ENCODE measurements around the gene THADA.
"Not testable (repeated sequence)": the region's sequence is repeated elsewhere in the genome, so short reads cannot be mapped to it uniquely, and the experiment has no call there.

Gene THADA

GRCh38 chr2:43595603-43596412 lies at the start of gene THADA:
Gene THADA, minus strand, starts transcription at chr2:43596038. Its CDS starts 3,646 bp downstream, at chr2:43592392.
- peak; percentile 94 to 96 for DNase-seq (ENCODE audit: low read depth in 2 of 2, low spot score in 1 of 2)

- DNase-seq (ENCODE audit: low read depth in 2 of 2, low spot score in 1 of 2) = no peak
Measured at GRCh38 chr2:43643680-43644079, 47.8 kb upstream of the THADA start.

GRCh38 chr2:43642363-43642762 lies 46.5 kb upstream of the THADA start:
- no peak for DNase-seq (ENCODE audit: low read depth in 2 of 2, low spot score in 1 of 2)

GRCh38 chr2:43637030-43637803 lies 41.4 kb upstream of the THADA start, which contains the start of gene PLEKHH2:
Gene PLEKHH2, plus strand, starts transcription at chr2:43637260. Its CDS starts 7,414 bp downstream, at chr2:43644674.
- peak; percentile 65 to 83 for DNase-seq (ENCODE audit: low read depth in 2 of 2, low spot score in 1 of 2)

- no peak for DNase-seq (ENCODE audit: low read depth in 2 of 2, low spot score in 1 of 2)
Measured at GRCh38 chr2:43636621-43637020, 40.8 kb upstream of the THADA start.

- DNase-seq (ENCODE audit: low read depth in 2 of 2, low spot score in 1 of 2) = not testable (repeated sequence)
Measured at GRCh38 chr2:43636153-43636552, 40.3 kb upstream of the THADA start.

- DNase-seq (ENCODE audit: low read depth in 2 of 2, low spot score in 1 of 2) = no peak
Measured at GRCh38 chr2:43634604-43635306, 38.9 kb upstream of the THADA start.

GRCh38 chr2:43631618-43632317 lies 35.9 kb upstream of the THADA start:
- no peak for DNase-seq (ENCODE audit: low read depth in 2 of 2, low spot score in 1 of 2)

GRCh38 chr2:43622931-43623451 lies 27.2 kb upstream of the THADA start:
- DNase-seq (ENCODE audit: low read depth in 2 of 2, low spot score in 1 of 2) = no peak

- DNase-seq (ENCODE audit: low read depth in 2 of 2, low spot score in 1 of 2) = no peak
Measured at GRCh38 chr2:43619511-43619910, 23.7 kb upstream of the THADA start.

GRCh38 chr2:43616967-43617680 lies 21.3 kb upstream of the THADA start:
- no peak for DNase-seq (ENCODE audit: low read depth in 2 of 2, low spot score in 1 of 2)

- DNase-seq (ENCODE audit: low read depth in 2 of 2, low spot score in 1 of 2) = no peak
Measured at GRCh38 chr2:43612944-43613343, 17.1 kb upstream of the THADA start.

- DNase-seq (ENCODE audit: low read depth in 2 of 2, low spot score in 1 of 2) = peak; percentile 52 to 58
Measured at GRCh38 chr2:43611987-43612894, 16.4 kb upstream of the THADA start.

- DNase-seq (ENCODE audit: low read depth in 2 of 2, low spot score in 1 of 2) = no peak
Measured at GRCh38 chr2:43610361-43610760, 14.5 kb upstream of the THADA start.

GRCh38 chr2:43609290-43609918 lies 13.6 kb upstream of the THADA start:
- no peak for DNase-seq (ENCODE audit: low read depth in 2 of 2, low spot score in 1 of 2)

- DNase-seq (ENCODE audit: low read depth in 2 of 2, low spot score in 1 of 2) = no peak
Measured at GRCh38 chr2:43605851-43606250, 10.0 kb upstream of the THADA start.

GRCh38 chr2:43605079-43605655 lies 9.3 kb upstream of the THADA start:
- no peak for DNase-seq (ENCODE audit: low read depth in 2 of 2, low spot score in 1 of 2)

GRCh38 chr2:43604674-43605073 lies 8.8 kb upstream of the THADA start:
- DNase-seq (ENCODE audit: low read depth in 2 of 2, low spot score in 1 of 2) = no peak
